Mesothelial cell of epicardium (in vitro differentiated cells): ENCODE results near the gene KREMEN1. TPM values are rescaled to one million over a fixed set of nuclear protein-coding genes. Genes with fewer than 3 reads are reported as not detected.

ENCODE experiments used
- DNase-seq, 2 experiments: peaks; one replicate each; pipeline ENCODE4 v3.0.0; 2021; ENCODE audit warnings: low spot score in 2 of 2; ENCODE audit not compliant: unreplicated experiment in 2 of 2
- H3K27ac Mint-ChIP-seq: 2 replicates; pipeline ENCODE4 v1.8.0; 2021; ENCODE audit warnings: mixed read lengths
- H3K27me3 Mint-ChIP-seq: 2 replicates; pipeline ENCODE4 v1.8.0; 2021; ENCODE audit warnings: low read depth, mixed read lengths
- H3K36me3 Mint-ChIP-seq: 2 replicates; pipeline ENCODE4 v1.8.0; 2021; ENCODE audit warnings: mixed read lengths
- H3K4me1 Mint-ChIP-seq: 2 replicates; pipeline ENCODE4 v1.8.0; 2021; ENCODE audit warnings: mixed read lengths
- H3K4me3 Mint-ChIP-seq: 2 replicates; pipeline ENCODE4 v1.8.0; 2021; ENCODE audit warnings: mild to moderate bottlenecking, moderate library complexity, mixed read lengths
- H3K9me3 Mint-ChIP-seq: 2 replicates; pipeline ENCODE4 v1.8.0; 2021; ENCODE audit warnings: mixed read lengths
- total RNA-seq: library from RNA; stranded (reverse); gene quantifications from 3 replicates; pipeline ENCODE4 v1.2.1, GENCODE V29; 2021
- TF ChIP-seq, protein P1 (sequence below): fragments of 200-600 bp; sonication (generic); IDR thresholded peaks from one replicate; pipeline ENCODE4 v1.5.0; 2021; ENCODE audit warnings: antibody characterized with exemption; ENCODE audit not compliant: unreplicated experiment

Gene KREMEN1
- total RNA-seq, 1 donor from 2014 or later, result 24.4 TPM

DNA sequence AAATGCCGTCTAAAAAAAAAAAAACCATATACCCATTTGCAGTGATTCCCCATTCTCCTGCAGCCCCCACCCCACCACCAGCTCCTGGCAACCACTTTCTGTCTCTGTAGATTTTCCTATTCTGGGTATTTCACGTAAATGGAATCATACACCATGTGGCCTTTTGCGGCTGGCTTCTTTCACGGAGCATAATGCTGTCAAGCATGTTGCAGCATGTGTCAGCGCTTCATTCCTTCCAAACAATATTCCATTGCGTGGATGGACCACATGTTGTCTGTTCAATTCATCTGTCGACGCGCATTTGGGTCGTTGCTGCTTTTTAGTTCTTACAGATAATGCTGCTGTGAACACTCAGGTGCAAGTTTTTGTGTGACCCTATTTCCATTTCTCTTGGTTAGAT lies 118.1 kb downstream of the KREMEN1 start:
- Mint-ChIP-seq H3K4me1 (peaks cover 3% of the 10 kb centered on the region), H3K36me3 (no peaks in the 10 kb centered on the region), H3K9me3 (no peaks in the 10 kb centered on the region), H3K27me3 (no peaks in the 10 kb centered on the region), H3K4me3 (no peak overlapping the region), H3K27ac (no peak overlapping the region)
- TF ChIP-seq, protein P1, sequence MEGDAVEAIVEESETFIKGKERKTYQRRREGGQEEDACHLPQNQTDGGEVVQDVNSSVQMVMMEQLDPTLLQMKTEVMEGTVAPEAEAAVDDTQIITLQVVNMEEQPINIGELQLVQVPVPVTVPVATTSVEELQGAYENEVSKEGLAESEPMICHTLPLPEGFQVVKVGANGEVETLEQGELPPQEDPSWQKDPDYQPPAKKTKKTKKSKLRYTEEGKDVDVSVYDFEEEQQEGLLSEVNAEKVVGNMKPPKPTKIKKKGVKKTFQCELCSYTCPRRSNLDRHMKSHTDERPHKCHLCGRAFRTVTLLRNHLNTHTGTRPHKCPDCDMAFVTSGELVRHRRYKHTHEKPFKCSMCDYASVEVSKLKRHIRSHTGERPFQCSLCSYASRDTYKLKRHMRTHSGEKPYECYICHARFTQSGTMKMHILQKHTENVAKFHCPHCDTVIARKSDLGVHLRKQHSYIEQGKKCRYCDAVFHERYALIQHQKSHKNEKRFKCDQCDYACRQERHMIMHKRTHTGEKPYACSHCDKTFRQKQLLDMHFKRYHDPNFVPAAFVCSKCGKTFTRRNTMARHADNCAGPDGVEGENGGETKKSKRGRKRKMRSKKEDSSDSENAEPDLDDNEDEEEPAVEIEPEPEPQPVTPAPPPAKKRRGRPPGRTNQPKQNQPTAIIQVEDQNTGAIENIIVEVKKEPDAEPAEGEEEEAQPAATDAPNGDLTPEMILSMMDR, result no peak
- DNase-seq, result no peak

DNA sequence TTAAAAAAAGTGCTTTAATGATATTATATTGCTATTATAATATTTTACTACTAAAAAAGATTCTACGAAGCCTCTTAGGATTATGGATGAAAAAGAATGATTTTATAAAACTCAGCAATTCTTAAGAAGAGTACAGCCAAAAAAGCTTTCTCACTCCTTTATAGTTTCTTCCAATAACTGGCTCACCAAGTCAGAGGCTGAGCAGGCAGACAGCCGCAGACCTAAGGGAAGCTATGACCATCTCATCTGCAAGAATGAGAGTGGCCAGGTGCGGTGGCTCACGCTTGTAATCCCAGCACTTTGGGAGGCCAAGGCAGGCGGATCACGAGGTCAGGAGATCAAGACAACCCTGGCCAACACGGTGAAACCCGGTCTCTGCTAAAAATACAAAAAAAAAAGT lies 120.2 kb downstream of the KREMEN1 start:
- no peak for DNase-seq
- no peak overlapping the region for H3K27ac Mint-ChIP-seq
- no peaks in the 10 kb centered on the region for H3K9me3 Mint-ChIP-seq
- H3K4me1 Mint-ChIP-seq, result peaks cover 4% of the 10 kb centered on the region
- H3K36me3 Mint-ChIP-seq, result no peaks in the 10 kb centered on the region
- TF ChIP-seq, protein P1, result no peak
- H3K27me3 Mint-ChIP-seq, result no peaks in the 10 kb centered on the region
- no peak overlapping the region for H3K4me3 Mint-ChIP-seq

DNA sequence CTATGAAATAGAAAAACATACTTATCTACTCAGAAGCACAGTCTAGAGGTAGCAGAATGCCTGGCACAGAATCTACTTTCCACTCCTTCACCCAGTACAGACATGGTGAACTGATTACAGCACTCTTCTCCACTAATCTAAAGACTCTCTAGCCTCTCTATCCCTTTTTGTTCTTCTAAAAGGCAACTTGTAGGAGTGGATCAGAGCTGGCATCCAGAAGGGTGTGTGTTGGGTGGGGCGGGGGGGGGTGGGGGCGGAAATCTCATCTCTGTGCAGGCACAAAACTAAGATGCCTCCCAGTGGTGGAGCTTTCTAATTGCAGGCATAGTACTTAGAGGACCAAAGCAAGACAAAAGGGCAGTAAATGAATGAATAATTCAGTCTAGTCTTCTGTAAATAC lies 121.3 kb downstream of the KREMEN1 start:
- H3K27me3 Mint-ChIP-seq, result no peaks in the 10 kb centered on the region
- TF ChIP-seq, protein P1, result no peak
- H3K9me3 Mint-ChIP-seq, result no peaks in the 10 kb centered on the region
- H3K27ac Mint-ChIP-seq, result no peak overlapping the region
- H3K4me1 Mint-ChIP-seq, result peaks cover 4% of the 10 kb centered on the region
- H3K4me3 Mint-ChIP-seq, result no peak overlapping the region
- no peak for DNase-seq
- no peaks in the 10 kb centered on the region for H3K36me3 Mint-ChIP-seq

DNA sequence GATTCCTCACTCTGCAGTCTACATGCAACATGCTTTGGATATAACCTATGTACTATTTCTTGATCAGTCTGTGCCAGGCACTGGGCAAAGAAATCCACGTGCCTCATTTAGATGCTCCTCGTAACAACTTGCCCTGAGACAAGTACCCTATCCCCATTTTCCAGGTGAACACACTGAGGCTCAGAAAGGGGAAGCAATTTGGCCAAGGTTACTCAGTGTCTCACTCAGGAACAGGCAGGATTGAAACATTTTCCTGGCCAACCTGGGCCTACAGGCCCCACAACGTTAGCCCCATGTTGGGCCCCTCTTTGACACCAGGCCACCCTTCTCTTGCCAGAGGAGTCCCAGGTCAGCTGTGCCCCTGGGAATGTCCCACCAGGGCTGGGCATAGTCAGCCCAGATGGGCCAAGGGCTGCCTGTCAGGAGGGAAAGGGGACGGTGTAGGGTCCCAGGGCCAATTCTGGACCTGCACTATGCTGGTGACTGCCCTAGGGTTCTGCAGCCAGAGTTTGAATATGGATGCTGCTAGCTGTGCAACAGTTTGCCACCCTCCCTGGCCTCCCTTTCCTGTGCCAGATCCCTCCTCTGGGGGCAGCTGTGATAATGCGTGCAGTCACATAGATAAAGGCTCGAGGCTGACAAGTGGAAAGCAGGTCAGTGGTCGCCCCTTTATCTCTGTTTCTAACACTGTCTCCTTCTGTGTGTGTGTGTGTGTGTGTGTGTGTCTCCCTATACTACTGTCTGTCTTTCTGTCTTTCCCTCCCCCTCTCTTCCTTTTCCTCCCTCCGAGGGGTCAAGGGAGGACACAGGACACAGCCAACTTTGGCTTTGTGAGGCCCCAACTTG lies 122.5 kb downstream of the KREMEN1 start:
- H3K36me3 Mint-ChIP-seq, result no peaks in the 10 kb centered on the region
- H3K27ac Mint-ChIP-seq, result no peak overlapping the region
- no peak overlapping the region for H3K4me3 Mint-ChIP-seq

DNA sequence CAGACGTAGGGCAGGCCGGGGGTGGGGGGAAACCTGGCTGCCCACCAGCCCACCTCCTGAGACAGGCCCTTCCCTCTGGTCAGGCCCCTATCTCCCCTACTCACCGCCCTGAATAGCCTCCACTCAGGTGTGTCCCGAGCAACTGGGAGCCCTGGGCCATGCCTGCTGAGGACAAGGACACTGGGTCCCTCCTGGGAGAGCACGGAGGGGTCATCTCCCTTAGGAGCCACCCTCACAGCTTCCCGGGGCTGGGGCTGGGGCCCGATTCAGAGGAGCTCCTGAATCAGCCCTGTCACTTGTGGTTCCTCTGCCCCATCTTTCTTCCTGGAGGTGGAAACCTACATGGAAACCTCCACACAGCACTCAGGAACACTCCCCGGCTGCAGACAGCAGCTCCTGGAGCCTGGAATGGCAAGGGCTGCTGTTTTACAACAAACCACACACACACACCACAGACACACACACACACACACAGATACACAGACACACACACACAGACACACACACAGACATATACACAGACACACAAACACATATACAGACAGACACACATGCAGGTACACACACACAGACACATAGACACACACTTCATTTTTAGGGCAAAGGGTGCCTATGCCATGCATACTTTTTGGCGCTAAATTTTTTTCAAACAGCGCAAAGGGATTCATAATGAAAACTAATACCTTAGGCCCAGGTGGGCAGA lies 123.3 kb downstream of the KREMEN1 start:
- H3K4me3 Mint-ChIP-seq, result no peak overlapping the region

More for the DNA sequence above, 122.5 kb downstream of the KREMEN1 start:
- no peaks in the 10 kb centered on the region for H3K27me3 Mint-ChIP-seq
- H3K4me1 Mint-ChIP-seq, result peaks cover 4% of the 10 kb centered on the region
- DNase-seq, result no peak
- no peaks in the 10 kb centered on the region for H3K9me3 Mint-ChIP-seq
- TF ChIP-seq, protein P1, result no peak

More for the DNA sequence above, 123.3 kb downstream of the KREMEN1 start:
- TF ChIP-seq, protein P1, result no peak
- Mint-ChIP-seq H3K4me1 (peaks cover 4% of the 10 kb centered on the region), H3K27me3 (no peaks in the 10 kb centered on the region), H3K27ac (no peak overlapping the region), H3K36me3 (no peaks in the 10 kb centered on the region), H3K9me3 (no peaks in the 10 kb centered on the region)
- DNase-seq, result no peak
